TTC549 (cell line): ENCODE measurements around the gene ATAD1.
"Not testable (repeated sequence)": the region's sequence is repeated elsewhere in the genome, so short reads cannot be mapped to it uniquely, and the experiment has no call there.

Experiments
- FAIRE-seq: peaks from 2 replicates; lab custom pipeline; 2012; peaks lifted over from hg19 to GRCh38; lab: Jason Lieb, UNC

The ATAD1 gene

DNA sequence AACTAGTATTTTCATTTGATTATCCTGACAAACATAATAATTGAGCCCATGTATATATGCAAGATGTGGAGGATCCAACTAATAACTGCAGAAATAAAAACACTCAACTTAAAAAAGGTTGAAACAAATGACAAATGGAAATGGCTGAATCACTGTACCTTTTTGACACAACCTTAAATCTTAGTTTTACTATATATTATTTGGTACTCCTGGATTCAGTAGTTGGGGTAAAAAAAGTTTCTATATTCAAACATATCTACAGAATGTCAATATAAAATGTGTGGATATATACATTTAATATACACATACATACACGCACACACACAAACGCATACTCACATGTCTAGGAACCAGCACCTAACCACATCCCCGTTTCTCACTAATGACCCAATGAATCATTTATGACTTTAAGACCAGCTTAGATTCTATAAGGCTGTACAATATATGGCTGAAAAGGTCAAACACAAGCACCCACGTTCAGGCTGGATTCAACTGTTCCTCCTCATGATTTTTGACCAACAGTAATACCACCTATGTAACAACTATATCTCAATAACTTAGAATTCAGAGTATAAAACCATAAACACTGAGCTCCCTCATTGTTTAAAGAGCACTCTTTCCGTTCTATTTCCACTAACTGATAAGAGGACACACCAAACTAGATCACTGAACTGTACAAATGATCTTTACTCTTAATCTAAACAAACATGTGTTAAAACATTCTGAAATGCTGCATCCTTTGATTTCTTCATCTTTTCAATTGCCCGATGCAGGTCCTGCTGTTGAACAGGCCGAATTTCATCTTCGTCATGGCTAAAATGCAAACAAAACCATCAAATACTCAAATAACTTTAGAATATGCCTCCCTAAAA, 63.8 kb downstream of the ATAD1 start:
- no peak for FAIRE-seq

DNA sequence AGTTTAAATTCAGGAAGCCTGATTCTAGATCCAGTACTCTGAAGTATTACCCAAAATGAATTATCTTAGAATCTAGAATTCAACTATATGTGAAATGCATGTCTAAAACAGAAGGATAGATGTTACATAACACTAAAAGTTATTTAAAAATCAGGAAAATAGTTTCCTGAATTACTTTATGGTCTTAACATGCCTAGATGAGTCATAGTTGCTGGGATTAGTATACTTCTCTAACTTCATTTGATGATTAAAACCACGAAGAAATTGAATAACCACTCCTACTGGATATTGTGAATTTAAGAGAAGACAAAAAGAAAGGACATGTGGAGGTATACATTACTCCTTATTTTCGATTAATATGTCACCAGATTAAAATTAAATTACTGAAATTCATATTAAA, 65.5 kb downstream of the ATAD1 start:
- FAIRE-seq = no peak

DNA sequence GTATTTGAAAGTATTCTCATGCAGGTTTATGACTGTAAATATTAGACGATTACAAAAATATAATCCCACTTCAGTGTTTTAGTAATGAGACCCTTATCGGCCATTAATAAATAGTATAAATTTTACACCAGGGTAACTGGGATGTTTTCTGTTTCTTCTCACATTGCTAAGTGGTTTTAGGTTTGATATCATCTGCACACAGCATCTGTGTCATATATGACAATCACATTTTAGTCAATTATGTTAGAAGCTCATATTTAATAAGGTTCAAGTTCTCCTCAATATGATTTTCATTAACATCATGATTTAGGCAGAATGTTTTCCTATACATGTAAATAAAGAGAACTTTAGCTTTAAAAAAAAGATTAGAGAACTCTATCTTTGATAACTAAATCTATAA, 66.8 kb downstream of the ATAD1 start:
- no peak for FAIRE-seq

DNA sequence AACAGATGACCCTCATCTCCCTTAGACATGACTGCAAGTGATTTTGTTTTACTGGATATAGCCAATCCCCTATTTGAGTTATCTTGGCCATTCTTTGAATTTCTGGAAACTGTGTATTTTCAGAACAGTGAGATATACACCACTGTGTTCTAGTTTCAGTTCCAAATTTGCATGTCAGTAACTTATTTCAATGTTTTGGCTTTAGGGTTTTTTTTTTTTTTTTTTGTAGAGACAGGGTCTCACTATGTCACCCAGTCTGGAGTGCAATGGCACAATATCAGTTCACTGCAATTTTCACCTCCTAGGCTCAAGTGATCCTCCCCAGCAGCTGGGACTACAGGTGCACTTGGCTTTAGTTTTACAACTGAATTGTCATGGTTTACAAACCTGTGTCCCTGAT, 67.2 kb downstream of the ATAD1 start:
- FAIRE-seq = no peak

DNA sequence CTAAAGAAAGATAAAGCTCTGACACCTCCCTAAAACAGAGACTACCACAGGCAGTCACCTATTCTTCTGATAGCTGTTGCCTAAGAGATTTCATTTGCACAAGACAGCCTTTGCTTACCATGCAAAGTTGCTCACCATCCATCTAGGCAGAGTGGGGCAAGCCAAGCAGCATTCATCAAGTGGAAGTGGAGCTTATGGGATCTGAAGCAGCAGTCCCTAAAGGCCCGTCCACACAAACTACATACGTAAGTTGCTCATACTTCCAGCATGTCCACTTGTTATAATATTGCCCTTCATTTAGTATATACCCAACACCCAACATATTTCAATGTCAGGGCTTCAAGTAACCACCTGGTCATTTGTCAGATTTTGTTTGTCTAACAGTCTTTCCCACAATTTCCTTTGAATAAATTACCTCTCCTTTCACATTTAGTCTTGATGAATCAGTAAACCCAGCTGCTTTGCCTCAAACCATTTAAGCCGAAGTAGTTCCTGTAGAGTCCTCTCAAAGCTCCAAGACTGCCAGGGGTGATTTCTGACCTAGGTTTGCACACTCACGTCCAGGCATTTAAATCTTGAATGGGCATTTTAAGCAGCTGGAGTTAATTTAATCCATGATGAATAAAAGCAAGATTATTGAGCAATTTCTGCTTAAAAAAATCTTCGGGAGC, 67.9 kb downstream of the ATAD1 start:
- FAIRE-seq = no peak

DNA sequence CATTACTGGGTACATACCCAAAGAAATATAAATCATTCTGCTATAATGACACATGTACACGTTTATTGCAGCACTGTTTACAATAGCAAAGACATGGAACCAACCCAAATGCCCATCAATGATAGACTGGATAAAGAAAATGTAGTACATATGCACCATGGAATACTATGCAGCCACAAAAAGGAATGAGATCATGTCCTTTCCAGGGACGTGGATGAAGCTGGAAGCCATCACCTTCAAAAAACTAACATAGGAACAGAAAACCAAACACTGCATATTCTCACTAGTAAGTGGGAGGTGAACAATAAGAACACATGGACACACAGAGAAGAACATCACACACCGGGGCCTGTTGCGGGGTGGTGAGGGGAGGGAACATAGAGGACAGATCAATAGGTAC, 69.8 kb downstream of the ATAD1 start:
- FAIRE-seq = not testable (repeated sequence)

DNA sequence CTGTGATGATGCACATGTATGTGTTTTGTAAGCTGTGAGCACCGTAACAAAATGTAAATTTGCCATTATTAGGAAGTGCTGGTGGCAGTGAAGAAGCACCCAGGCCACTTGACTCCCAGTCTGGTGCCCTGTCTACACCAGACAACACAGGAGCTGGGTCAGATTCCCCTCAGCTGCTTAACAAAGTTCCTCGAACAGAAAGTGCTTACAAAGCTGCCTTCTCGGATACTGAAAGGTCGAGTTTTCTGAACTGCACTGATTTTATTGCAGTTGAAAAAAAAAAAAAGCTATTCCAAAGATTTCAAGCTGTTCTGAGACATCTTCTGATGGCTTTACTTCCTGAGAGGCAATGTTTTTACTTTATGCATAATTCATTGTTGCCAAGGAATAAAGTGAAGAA, 71.1 kb downstream of the ATAD1 start:
- FAIRE-seq = no peak

DNA sequence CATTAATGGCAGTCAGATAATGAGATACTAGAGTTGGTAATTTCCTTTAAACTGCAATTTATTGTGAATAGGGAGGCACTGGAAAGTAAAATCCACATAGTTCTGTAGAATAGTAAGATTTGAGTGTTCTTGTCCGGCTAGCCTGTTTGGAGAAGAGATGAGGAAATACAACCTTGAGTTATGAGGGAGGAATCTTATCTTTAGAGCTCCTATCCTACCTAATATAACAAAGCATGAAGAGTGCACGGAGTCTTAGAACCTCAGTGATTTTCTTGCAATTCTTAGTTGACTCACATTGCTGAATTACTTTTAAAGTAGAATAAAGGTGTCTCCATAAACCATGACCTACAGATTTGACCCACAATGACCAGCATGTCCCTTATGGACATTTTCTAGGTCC, 73.4 kb downstream of the ATAD1 start:
- no peak for FAIRE-seq

DNA sequence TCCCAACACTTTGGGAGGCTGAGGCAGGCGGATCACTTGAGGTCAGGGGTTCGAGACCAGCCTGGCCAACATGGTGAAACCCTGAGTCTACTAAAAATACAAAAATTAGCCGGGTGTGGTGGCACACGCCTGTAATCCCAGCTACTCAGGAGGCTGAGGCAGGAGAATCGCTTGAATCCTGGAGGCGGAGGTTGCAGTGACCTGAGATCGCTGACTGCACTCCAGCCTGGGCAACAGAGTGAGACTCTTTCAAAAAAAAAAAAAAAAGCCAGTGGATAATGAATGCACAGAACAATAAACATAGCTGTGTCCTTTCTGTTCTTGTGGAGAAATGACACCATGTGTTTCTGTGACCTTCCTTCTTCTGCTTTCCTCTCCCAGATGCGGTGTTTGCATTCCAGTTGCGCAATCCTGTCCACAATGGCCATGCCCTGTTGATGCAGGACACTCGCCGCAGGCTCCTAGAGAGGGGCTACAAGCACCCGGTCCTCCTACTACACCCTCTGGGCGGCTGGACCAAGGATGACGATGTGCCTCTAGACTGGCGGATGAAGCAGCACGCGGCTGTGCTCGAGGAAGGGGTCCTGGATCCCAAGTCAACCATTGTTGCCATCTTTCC, 74.9 kb downstream of the ATAD1 start:
- FAIRE-seq = not testable (repeated sequence)

DNA sequence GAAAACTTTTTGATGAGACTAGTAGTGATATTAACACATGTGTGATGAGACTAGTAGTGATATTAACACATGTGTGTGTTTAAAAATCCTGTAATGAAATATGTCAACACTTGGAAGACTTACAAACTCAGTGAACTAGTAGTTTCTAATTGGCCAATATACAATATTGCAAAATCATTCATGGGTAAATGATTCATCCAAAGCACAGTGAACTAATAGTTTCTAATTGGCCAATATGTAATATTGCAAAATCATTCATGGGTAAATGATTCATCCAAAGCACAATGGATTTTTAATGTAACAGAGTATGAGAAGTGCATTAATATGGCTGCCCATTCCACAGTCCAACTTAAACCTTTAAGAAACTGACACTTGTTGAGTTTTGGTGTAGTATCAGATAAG, 77.8 kb downstream of the ATAD1 start:
- no peak for FAIRE-seq

DNA sequence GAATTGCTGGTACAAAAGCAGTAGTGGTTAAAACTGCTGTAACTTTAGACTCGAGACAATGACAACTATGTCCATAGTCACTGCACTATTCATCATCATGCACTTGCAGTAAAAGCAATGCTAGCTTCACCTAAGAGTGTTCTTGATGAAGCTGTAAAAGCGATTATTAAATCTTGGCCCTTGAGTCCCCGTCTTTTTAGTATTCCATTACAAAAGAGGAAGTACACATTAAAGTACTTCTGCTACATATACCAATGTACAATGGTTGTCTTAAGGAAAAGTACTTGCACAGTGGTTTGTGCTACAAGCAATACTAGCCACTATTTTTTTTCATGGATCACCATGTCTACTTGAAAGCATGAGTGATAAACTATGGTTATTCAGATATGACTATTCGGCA, 78.3 kb downstream of the ATAD1 start:
- FAIRE-seq = no peak

DNA sequence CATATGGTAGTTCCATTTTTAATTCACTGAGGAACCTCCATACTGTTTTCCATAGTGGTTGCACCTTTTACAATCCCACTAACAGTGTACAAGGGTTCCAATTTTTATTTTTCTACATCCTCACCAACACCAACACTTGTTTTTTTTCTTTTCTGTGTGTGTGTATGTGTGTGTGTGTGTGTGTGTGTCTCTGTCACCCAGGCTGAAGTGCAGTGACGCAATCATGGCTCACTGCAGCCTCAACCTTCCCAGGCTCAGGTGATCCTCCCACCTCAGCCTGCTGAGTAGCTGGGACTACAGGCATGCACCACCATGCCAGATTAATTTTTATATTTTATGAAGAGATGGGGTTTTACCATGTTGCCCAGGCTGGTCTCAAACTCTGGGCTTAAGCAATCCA, 79.8 kb downstream of the ATAD1 start:
- FAIRE-seq = not testable (repeated sequence)

DNA sequence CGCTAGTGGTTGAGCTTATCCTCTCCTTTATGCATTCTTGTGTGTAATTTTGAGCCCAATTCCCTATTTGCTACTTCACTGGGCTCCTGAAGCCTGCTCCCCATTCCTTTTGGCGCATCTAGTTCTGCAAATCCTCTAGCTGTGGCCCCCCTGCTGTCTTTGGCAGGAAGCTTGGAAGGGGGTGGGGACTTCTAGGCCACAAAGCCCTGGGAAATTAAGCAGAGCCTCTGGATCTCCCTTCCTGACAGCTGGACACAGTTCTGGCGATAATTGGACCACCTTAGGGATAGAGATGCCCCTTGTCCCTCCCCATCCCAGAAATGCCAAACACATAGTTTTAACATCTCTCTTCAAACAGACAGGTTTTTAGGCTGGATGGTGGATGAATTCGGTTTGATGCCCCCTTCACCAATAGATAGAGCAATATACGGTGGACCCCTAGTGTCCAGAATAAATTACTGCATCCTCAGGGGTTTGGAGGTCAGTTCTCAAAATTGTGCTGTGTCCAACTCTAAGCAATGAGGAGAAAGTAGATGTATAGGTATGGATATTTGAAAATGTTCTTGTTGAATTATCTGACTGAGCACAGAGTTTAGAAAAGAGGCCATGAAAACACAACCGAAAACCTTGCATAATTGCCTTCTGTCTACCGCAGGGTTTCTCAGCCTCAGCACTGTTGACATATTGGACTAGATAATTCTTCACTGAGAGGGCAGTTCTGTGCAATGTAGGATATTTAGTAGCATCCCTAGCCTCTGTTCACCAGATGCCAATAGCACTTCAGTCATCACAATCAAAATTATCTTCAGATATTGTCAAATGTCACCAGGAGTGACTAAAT, 82.8 kb downstream of the ATAD1 start:
- FAIRE-seq = peak; percentile 28

DNA sequence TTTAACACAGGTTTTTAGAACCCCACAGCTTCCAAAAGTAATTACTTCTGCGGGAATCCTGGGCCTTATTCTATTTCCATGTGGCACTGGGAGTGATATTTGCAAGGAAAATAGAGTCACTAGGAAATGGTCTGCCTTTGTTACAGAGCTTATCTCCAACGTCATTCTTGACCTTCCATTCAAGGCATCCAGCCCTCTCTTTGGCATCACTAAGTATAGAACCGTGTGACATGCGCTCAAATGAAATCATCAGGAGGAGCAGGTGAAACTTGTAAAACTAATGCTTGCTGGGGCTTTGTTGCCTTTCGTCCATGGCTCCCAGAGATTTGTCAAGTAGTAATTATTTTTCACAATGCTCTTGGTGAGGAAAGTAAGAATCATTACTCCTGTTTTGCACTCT, 84.9 kb downstream of the ATAD1 start:
- FAIRE-seq = no peak

DNA sequence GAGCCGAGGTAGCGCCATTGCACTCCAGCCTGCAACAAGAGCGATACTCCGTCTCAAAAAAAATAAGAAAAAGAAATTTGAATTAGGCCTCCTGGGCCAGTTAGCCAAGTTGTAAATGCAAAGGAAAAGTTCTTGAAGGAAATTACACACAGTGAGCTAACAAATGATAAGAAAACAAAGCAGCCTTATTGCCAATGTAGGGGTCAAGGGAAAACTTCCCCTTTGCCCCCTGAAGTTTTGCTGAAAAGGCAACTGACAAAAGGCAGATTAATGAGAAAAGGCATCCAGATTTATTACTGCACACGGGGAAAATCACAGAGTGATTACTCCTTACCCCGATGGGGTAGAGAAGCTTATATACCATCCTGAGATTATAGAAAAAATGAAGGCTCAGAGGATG, 88.1 kb downstream of the ATAD1 start:
- no peak for FAIRE-seq

DNA sequence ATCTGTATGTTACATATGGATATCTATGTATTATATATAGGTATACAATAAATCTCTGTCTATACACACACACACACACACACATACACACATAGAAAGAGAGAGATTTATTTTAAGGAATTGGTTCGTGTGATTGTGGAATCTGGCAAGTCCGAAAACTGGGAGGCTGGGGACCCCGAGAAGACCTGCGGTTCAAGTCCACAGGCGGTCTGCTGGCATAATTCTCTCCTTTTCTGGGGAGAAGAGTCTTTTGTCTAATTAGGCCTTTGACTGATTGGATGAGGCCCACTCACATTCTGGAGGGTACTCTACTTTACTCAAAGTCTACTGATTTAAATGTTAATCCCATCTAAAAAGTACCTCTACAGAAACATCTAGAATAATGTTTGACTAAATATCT, 93.2 kb downstream of the ATAD1 start:
- FAIRE-seq = no peak

DNA sequence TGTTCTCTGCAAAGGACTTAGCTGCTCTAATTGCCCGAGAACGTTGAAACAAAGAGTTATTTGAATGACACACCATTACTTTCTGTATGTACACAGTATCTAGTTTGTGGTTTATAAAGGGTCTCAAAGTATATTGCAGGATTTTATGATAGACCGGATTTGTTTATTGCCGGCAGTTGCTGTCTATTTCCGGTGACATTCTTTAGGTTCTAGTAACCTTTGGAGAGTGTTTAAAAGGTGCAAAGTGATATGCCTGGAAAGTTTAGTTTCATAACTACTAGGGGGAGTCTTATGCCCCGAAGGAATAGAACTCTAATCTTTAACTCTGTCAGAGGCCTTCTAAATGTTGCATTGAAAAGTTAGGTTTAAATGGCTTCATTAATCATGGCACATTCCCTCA, 94.5 kb downstream of the ATAD1 start:
- FAIRE-seq = no peak

DNA sequence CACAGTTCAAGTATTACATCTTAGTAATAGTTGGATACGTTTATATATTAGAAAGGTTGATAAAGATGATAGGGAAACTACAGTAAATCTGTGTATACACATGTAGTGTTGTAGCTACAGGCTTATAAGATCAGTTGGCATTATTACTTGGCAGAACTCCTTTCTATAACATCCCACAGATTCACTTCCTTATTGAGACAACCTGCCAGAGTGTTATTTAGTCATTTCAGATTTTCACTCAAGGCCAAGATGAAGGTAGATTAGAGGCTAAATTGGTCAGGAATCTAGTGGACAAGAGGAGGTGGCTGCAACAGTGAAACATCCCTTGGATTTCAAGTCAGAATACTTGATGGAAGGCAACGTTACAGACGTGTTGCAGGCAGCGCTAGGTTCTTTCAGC, 95.3 kb downstream of the ATAD1 start:
- FAIRE-seq = no peak

DNA sequence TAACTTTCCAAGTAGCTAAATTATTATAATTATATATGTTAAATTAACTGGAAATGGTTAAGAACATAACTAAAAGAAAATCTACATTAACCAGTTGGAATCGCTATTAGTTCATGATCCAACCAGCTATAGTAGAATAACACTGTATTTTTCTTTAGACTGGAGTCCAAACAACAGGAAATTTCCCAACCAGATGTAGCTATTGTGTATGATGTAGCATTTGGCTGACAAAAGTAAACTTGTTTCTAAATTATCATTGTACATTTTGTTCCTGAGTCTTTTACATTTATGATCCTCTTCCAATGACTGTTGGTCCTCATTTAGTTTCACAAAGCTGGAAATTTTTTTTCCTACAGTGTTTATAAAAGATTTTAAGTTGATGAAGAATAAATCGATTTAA, 96.2 kb downstream of the ATAD1 start:
- FAIRE-seq = no peak

DNA sequence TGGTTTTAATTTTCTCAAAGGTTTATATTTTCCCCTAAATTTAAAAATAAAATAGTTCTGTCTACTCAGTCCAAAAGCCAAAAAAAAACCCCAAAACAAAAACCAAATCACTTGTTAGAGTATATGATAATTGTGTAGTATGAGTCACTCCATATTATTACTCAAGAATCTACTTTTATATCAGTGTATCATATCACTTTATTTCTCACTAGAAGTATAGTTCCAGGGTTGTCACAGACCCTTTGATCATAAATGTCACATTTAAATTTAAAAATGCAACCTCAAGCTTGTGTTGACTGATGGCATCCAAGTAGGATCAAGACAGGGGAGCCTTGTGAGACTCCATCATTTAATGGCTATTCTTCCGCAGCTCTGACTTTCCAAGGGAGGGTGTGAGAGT, 97.4 kb downstream of the ATAD1 start:
- FAIRE-seq = no peak

DNA sequence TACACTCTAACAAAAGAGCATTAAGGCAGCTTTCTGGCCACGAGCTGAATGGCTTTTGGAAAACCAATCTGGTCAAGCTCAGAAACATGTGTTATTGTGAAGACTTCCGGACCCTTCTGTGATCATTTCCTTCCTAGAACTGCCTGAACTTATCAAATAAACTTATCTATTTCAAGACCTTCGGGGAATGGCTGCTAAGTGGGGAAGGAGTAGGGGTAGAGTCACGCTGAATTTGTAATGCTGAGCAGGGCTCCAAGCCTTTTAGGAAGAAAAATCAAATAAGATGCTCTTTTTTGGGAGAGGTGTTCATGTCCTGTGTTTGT, 101.7 kb downstream of the ATAD1 start:
- FAIRE-seq = no peak

DNA sequence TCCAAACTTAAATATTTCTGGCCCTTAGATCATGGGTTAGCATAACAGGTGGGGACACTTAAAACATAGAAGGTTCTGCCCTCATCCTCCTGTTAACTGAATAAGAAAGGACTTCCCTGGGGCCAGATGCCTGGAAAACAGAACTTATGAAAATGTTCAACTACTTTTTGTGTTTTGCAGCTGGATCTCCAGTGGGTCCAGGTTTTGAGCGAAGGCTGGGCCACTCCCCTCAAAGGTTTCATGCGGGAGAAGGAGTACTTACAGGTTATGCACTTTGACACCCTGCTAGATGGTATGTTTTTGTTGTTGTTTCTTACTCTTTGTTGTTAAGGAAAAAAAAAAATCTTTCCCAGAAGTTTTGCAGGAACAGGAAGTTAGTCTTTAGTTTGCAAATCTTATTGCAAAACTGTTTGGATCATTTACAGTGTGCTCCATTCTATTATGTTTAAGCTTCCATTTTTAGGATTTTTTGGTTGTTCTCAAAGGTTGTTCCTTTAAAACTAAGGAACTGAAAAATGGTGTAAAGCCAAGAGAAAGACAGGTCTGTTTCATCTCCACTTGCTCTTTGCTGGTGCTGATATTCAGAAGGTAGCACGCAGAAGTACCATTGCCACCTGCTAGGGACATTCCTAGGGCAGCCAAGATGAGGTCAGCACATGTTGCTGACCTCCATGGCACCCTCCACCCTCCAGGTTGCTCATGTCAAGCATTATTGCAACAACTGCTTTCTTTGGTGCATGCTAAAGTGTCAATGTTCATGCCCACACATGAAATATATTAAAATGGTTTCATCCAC, 102.3 kb downstream of the ATAD1 start:
- no peak for FAIRE-seq
